ENCODE data around the gene GAS6. TPM values are rescaled to one million over a fixed set of nuclear protein-coding genes. Genes with fewer than 3 reads are reported as not detected.

GAS6 gene
- total and polyA plus RNA-seq, 9 of the 15 experiments (the other 6 are each of a cell fraction or from before 2014, with no cell fraction given), result 0.14 to 9.7 (median 4.7) TPM; not detected in 1

GRCh38 chr13:113828282-113828825 lies 35.5 kb downstream of the GAS6 start (continued):
- TF ChIP-seq NELFE (IDR thresholded peaks at IDR 0.05; ENCODE audit: insufficient read depth, insufficient read length) (no peak), ZC3H4 (CRISPR knock-in tag; IDR thresholded peaks at IDR 0.05; ENCODE audit: borderline replicate concordance) (no peak), SRF (CRISPR knock-in tag; IDR thresholded peaks at IDR 0.05) (no peak), SPI1 (IDR thresholded peaks at IDR 0.05; ENCODE audit: borderline replicate concordance, low read depth, low read length) (no peak), ERF (CRISPR knock-in tag; IDR thresholded peaks at IDR 0.05) (no peak), PTTG1 (tag; IDR thresholded peaks at IDR 0.05; ENCODE audit: low read depth) (no peak), POLR2B (IDR thresholded peaks at IDR 0.05; ENCODE audit: low read depth, partially characterized antibody) (no peak), MYC (IDR thresholded peaks at IDR 0.05; ENCODE audit: low read depth, low read length) (no peak), MYC (CRISPR knock-in tag; IDR thresholded peaks at IDR 0.05; ENCODE audit: borderline replicate concordance, low read depth) (no peak), ZNF76 (CRISPR knock-in tag; IDR thresholded peaks at IDR 0.05; ENCODE audit: borderline replicate concordance) (no peak)

DNA sequence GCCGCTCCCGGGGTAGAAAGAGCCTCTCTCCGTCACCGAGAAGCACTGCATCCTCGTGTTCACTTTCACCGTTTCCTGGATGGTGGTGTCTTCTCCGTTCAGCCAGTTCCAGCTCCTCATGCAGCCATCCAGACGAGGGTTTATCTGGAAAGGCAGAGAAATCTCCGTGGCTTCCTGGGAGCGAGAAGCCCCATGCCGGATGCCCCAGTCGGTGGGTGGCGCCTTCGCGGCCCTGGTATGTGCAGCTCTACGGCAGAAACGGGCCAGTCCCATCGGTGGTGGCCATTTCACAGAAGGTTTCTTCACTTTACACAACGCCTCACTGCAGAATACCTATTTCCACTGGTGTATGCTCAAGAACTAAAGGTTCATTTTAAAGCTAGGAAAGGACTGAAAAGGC lies 36.9 kb downstream of the GAS6 start:
- Histone ChIP-seq H3K27me3 (ENCODE audit: control insufficient read depth in 2 of 2, insufficient read depth in 2 of 2, low read length in 2 of 2) (no peaks in the 10 kb centered on the region), H3K9me3 (replicated peaks; ENCODE audit: control insufficient read depth, insufficient read depth, low read depth, low read length) (no peaks in the 10 kb centered on the region), H3K36me3 (ENCODE audit: control insufficient read depth, insufficient read depth, low read length) (no peaks in the 10 kb centered on the region), H3K4me2 (ENCODE audit: insufficient read depth, low read length) (no peak overlapping the region), H2AFZ (ENCODE audit: low read depth, low read length) (no peak overlapping the region), H4K20me1 (replicated peaks; ENCODE audit: control insufficient read depth, insufficient read depth, low read length) (no peaks in the 10 kb centered on the region), H3K9ac (ENCODE audit: insufficient read depth in 1 of 2, low read depth in 2 of 2, low read length in 2 of 2) (no peak overlapping the region), H3K4me1 (replicated peaks in 1 of 2; ENCODE audit: control insufficient read depth in 2 of 2, insufficient read depth in 2 of 2, low read length in 2 of 2) (peaks cover 0 to 8% of the 10 kb centered on the region in 2 experiments; a peak in 1 of 5 replicates), H3K79me2 (ENCODE audit: control insufficient read depth, insufficient read depth, low read length) (no peaks in the 10 kb centered on the region), H3K4me3 (no peak overlapping the region), H3K27ac (ENCODE audit: extremely low read depth, low read depth, low read length) (no peak overlapping the region), H3K9me1 (ENCODE audit: control insufficient read depth, insufficient read depth, low read length) (no peaks in the 10 kb centered on the region)
- in situ Hi-C loops (cut with MboI) (loop anchor here (10.0 kb wide), 1 partner anchor 88 kb away; no protein-coding TSS in a partner anchor), intact Hi-C loops (cut with micrococcal nuclease) (no loop called here)
- 66% methylated on average over 14 of the region's 19 CpGs for WGBS (ENCODE audit: insufficient coverage, low coverage, missing lambda C conversion rate)
- CTCF ChIA-PET (ENCODE audit: low intra/inter-chr PET ratio), result no interaction called here
- no TSS peak for BruUV-seq (replicated peaks)
- ATAC-seq (no peak), FAIRE-seq (no peak), DNase-seq (ENCODE audit: extremely low read depth in 1 of 4, low spot score in 3 of 4) (no peak)
- POLR2A ChIA-PET, result no interaction called here
- TF ChIP-seq POLR3G (IDR thresholded peaks at IDR 0.05; ENCODE audit: extremely low read depth, insufficient read length, insufficient replicate concordance) (no peak), DIDO1 (tag; IDR thresholded peaks at IDR 0.05; ENCODE audit: low read depth) (no peak), FOXJ3 (CRISPR knock-in tag; IDR thresholded peaks at IDR 0.05) (no peak), NCOA4 (IDR thresholded peaks at IDR 0.05; ENCODE audit: partially characterized antibody) (no peak), RB1 (IDR thresholded peaks at IDR 0.05; ENCODE audit: low read depth) (no peak), TSC22D4 (tag; IDR thresholded peaks at IDR 0.05) (no peak), YY1 (IDR thresholded peaks at IDR 0.05; ENCODE audit: borderline replicate concordance in 1 of 3, control insufficient read depth in 1 of 3, extremely low read depth in 1 of 3, insufficient read depth in 3 of 3, insufficient read length in 1 of 3, insufficient replicate concordance in 2 of 3, low read depth in 1 of 3, low read length in 2 of 3) (no peak), GTF2E2 (tag; IDR thresholded peaks at IDR 0.05) (no peak), TRIM25 (IDR thresholded peaks at IDR 0.05; ENCODE audit: borderline replicate concordance) (no peak), HNRNPH1 (optimal IDR thresholded peaks at IDR 0.05; ENCODE audit: low read depth, low read length) (no peak), C11orf30 (IDR thresholded peaks at IDR 0.05; ENCODE audit: low read depth) (no peak)

Data from K562 (cell line).